PC-9 (cell line): ENCODE data around the gene FATE1. TPM values are rescaled to one million over a fixed set of nuclear protein-coding genes. Genes with fewer than 3 reads are reported as not detected.

Source experiments
- BruUV-seq: library from RNA; stranded (reverse); fragments of 400-500 nt; replicated peaks from 2 replicates; lab custom pipeline; 2021; lab: Mats Ljungman, UMichigan
- CTCF ChIA-PET: fragments of 300-600 bp; sonication (Branson Sonifier 250); formaldehyde crosslinking; loops from one replicate; lab custom pipeline; 2022; ENCODE audit warnings: antibody characterized with exemption; lab: Charles Lee
- POLR2A ChIA-PET: fragments of 300-600 bp; sonication (Branson Sonifier 250); formaldehyde crosslinking; loops from one replicate; lab custom pipeline; 2022; ENCODE audit warnings: antibody characterized with exemption; ENCODE audit not compliant: unreplicated experiment; lab: Charles Lee
- DNase-seq, 2 experiments: peaks; one replicate each; pipeline versions ENCODE4 v3.0.0 to v3.0.0-alpha.2; 2015 to 2022; ENCODE audit warnings: mixed read lengths in 1 of 2
- H2AFZ ChIP-seq: fragments of 200-600 bp; sonication (generic); 2 replicates; pipeline ENCODE4 v1.8.1; 2017; ENCODE audit warnings: antibody characterized with exemption
- H3F3A ChIP-seq: fragments of 200-600 bp; sonication (generic); 2 replicates; pipeline ENCODE4 v1.8.1; 2017; ENCODE audit warnings: antibody characterized with exemption, mild to moderate bottlenecking, low read depth; ENCODE audit not compliant: insufficient read depth
- H3K27ac ChIP-seq: fragments of 200-600 bp; sonication (generic); 2 replicates; pipeline ENCODE4 v1.6.1; 2016; ENCODE audit warnings: mixed run types
- H3K27me3 ChIP-seq: fragments of 200-600 bp; sonication (generic); 2 replicates; pipeline ENCODE4 v1.6.1; 2016; ENCODE audit warnings: low read depth, mixed run types; ENCODE audit not compliant: insufficient read depth
- H3K36me3 ChIP-seq: fragments of 200-600 bp; sonication (generic); 2 replicates; pipeline ENCODE4 v1.6.1; 2016; ENCODE audit warnings: low read depth, mixed run types
- H3K4me1 ChIP-seq: fragments of 200-600 bp; sonication (generic); replicated peaks from 2 replicates; pipeline ENCODE4 v1.6.1; 2016; ENCODE audit warnings: mixed run types; ENCODE audit not compliant: insufficient read depth
- H3K4me2 ChIP-seq: fragments of 200-600 bp; sonication (generic); 2 replicates; pipeline ENCODE4 v1.6.1; 2017; ENCODE audit warnings: mixed run types
- H3K4me3 ChIP-seq: fragments of 200-600 bp; sonication (generic); 2 replicates; pipeline ENCODE4 v1.6.1; 2016; ENCODE audit warnings: mixed run types
- H3K79me2 ChIP-seq: fragments of 200-600 bp; sonication (generic); 2 replicates; pipeline ENCODE4 v1.6.1; 2017; ENCODE audit warnings: low read depth, mixed run types
- H3K9me2 ChIP-seq: fragments of 200-600 bp; sonication (generic); 2 replicates; pipeline ENCODE4 v1.8.1; 2017; ENCODE audit warnings: mild to moderate bottlenecking; ENCODE audit not compliant: insufficient read depth
- H3K9me3 ChIP-seq: fragments of 200-600 bp; sonication (generic); 2 replicates; pipeline ENCODE4 v1.8.1; 2016; ENCODE audit warnings: low read depth; ENCODE audit not compliant: insufficient read depth
- H4K20me1 ChIP-seq: fragments of 200-600 bp; sonication (generic); 2 replicates; pipeline ENCODE4 v1.8.1; 2017; ENCODE audit not compliant: insufficient read depth
- CTCF ChIP-seq: fragments of 200-600 bp; sonication (generic); conservative IDR thresholded peaks from 2 replicates; pipeline ENCODE4 v1.6.1; 2017; ENCODE audit warnings: mixed run types, antibody characterized with exemption, mild to moderate bottlenecking, moderate library complexity
- EZH2 ChIP-seq: fragments of 200-600 bp; sonication (generic); IDR thresholded peaks from 2 replicates; pipeline ENCODE4 v1.8.0; 2017; ENCODE audit warnings: antibody characterized with exemption, low read depth
- intact Hi-C: fragments of 100-400 bp; cut with micrococcal nuclease; formaldehyde crosslinking; loops from one replicate; pipeline ENCODE4 v1.10.0; 2022; ENCODE audit not compliant: unreplicated experiment
- total RNA-seq: library from RNA; stranded (reverse); gene quantifications from 2 replicates; pipeline ENCODE4 v1.2.3, GENCODE V29; 2021

The FATE1 gene
- total RNA-seq, 1 experiment from 2014 or later = not detected

GRCh38 chrX:151762802-151763201 lies 47.0 kb downstream of the FATE1 start:
- Histone ChIP-seq H3F3A (no peaks in the 10 kb centered on the region), H3K36me3 (no peaks in the 10 kb centered on the region), H3K4me2 (no peak overlapping the region), H2AFZ (no peak overlapping the region), H4K20me1 (no peaks in the 10 kb centered on the region), H3K9me3 (no peaks in the 10 kb centered on the region), H3K79me2 (no peaks in the 10 kb centered on the region), H3K27me3 (no peaks in the 10 kb centered on the region), H3K4me1 (peaks cover 7% of the 10 kb centered on the region; the same call in 1 of the 2 replicates), H3K9me2 (no peaks in the 10 kb centered on the region), H3K27ac (no peak overlapping the region), H3K4me3 (no peak overlapping the region)
- ChIA-PET CTCF (no interaction called here), POLR2A (no interaction called here)
- no peak for TF ChIP-seq EZH2
- TF ChIP-seq CTCF = no peak
- no peak for DNase-seq
- BruUV-seq = no TSS peak
- intact Hi-C loops = no loop called here

GRCh38 chrX:151763711-151764110 lies 47.9 kb downstream of the FATE1 start:
- H3K27me3 ChIP-seq = no peaks in the 10 kb centered on the region
- POLR2A ChIA-PET = no interaction called here
- H2AFZ ChIP-seq = no peak overlapping the region
- no peaks in the 10 kb centered on the region for H3K36me3 ChIP-seq
- no peak overlapping the region for H3K4me3 ChIP-seq
- H3K27ac ChIP-seq = no peak overlapping the region
- no peak for DNase-seq
- peaks cover 7% of the 10 kb centered on the region; the same call in 1 of the 2 replicates for H3K4me1 ChIP-seq
- H3K9me3 ChIP-seq = no peaks in the 10 kb centered on the region
- H4K20me1 ChIP-seq = no peaks in the 10 kb centered on the region
- intact Hi-C loops = no loop called here
- TF ChIP-seq EZH2 (no peak), CTCF (no peak)
- H3K9me2 ChIP-seq = no peaks in the 10 kb centered on the region
- H3K4me2 ChIP-seq = no peak overlapping the region
- no TSS peak for BruUV-seq
- CTCF ChIA-PET = no interaction called here
- no peaks in the 10 kb centered on the region for H3F3A ChIP-seq
- H3K79me2 ChIP-seq = no peaks in the 10 kb centered on the region

GRCh38 chrX:151765026-151765425 lies 49.2 kb downstream of the FATE1 start:
- TF ChIP-seq CTCF (no peak), EZH2 (no peak)
- Histone ChIP-seq H3K9me2 (no peaks in the 10 kb centered on the region), H3F3A (no peaks in the 10 kb centered on the region), H3K4me3 (no peak overlapping the region), H3K4me2 (no peak overlapping the region), H4K20me1 (no peaks in the 10 kb centered on the region), H3K27me3 (no peaks in the 10 kb centered on the region), H2AFZ (no peak overlapping the region), H3K27ac (no peak overlapping the region), H3K36me3 (no peaks in the 10 kb centered on the region), H3K9me3 (no peaks in the 10 kb centered on the region; the same call in 1 of the 2 replicates), H3K4me1 (peaks cover 7% of the 10 kb centered on the region; the same call in 1 of the 2 replicates), H3K79me2 (no peaks in the 10 kb centered on the region)
- DNase-seq = no peak
- CTCF ChIA-PET = no interaction called here
- POLR2A ChIA-PET = no interaction called here
- intact Hi-C loops = no loop called here
- BruUV-seq = no TSS peak
